Epithelial cell of esophagus (primary cell): ENCODE measurements around the gene ITGA4.

Experiments used
- DNase-seq: peaks from one replicate; pipeline ENCODE4 v3.0.0; 2010; ENCODE audit warnings: low read depth
- H3K4me3 ChIP-seq: 2 replicates; pipeline ENCODE4 v1.5.1; 2011; ENCODE audit warnings: mild to moderate bottlenecking, low read length, control low read depth
- CTCF ChIP-seq: IDR thresholded peaks from 2 replicates; pipeline ENCODE4 v1.5.1; 2011; ENCODE audit warnings: low read depth, mild to moderate bottlenecking, low read length, control low read depth, inconsistent platforms; ENCODE audit not compliant: insufficient read depth; ENCODE audit errors: missing control alignments

The ITGA4 gene

GRCh38 chr2:181421464-181421863, 35.7 kb upstream of the ITGA4 start:
- no peak overlapping the region for H3K4me3 ChIP-seq
- TF ChIP-seq CTCF = no peak
- no peak for DNase-seq

- no peak overlapping the region for H3K4me3 ChIP-seq
- no peak for DNase-seq
- no peak for TF ChIP-seq CTCF
These were observed 30.5 kb upstream of the ITGA4 start for GRCh38 chr2:181426672-181427071.

- no peak overlapping the region for H3K4me3 ChIP-seq
- TF ChIP-seq CTCF = peak; percentile 41
- peak; percentile 7 for DNase-seq
These were observed 26.6 kb upstream of the ITGA4 start for GRCh38 chr2:181430406-181431118.

GRCh38 chr2:181431674-181432073, 25.5 kb upstream of the ITGA4 start:
- H3K4me3 ChIP-seq = no peak overlapping the region
- no peak for DNase-seq
- TF ChIP-seq CTCF = peak; percentile 5

- peak; percentile 36 for TF ChIP-seq CTCF
- peak; percentile 18 for DNase-seq
These were observed 18.9 kb upstream of the ITGA4 start for GRCh38 chr2:181438261-181438660.

GRCh38 chr2:181440344-181440743, 16.8 kb upstream of the ITGA4 start:
- DNase-seq = no peak
- no peak overlapping the region for H3K4me3 ChIP-seq
- TF ChIP-seq CTCF = no peak

More at GRCh38 chr2:181438261-181438660, 18.9 kb upstream of the ITGA4 start:
- no peak overlapping the region for H3K4me3 ChIP-seq

- DNase-seq = no peak
- no peak overlapping the region for H3K4me3 ChIP-seq
- TF ChIP-seq CTCF = no peak
These were observed 16.3 kb upstream of the ITGA4 start for GRCh38 chr2:181440919-181441318.
